ENCODE measurements around the gene EPHB6.

DNA sequence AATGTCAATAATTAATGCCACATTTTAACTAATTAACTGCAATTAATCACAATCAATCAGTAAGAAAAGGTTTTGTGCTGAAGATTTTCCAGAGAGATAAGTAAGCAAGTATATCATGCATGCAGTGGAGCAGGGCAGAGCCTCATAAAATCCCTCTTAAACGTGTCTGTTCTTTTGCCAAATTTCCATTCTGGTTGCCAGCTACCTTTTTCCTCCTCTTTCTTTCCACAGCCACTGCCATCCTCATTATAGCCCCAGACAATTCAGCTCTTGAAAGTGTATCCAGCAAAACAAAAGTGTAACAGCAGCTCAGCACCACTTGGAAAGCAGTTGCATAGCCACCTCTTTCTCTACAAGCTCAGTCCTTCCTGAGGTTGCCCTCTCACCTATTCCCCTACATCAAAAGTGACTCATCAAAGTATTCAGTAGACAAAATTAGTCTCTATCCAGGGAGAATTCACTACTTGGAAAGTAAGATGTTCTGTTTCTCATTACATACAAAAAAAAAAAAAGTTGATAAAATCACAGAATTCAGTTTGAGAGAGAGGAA lies 26.9 kb upstream of the EPHB6 start:
- TF ChIP-seq, protein P1, sequence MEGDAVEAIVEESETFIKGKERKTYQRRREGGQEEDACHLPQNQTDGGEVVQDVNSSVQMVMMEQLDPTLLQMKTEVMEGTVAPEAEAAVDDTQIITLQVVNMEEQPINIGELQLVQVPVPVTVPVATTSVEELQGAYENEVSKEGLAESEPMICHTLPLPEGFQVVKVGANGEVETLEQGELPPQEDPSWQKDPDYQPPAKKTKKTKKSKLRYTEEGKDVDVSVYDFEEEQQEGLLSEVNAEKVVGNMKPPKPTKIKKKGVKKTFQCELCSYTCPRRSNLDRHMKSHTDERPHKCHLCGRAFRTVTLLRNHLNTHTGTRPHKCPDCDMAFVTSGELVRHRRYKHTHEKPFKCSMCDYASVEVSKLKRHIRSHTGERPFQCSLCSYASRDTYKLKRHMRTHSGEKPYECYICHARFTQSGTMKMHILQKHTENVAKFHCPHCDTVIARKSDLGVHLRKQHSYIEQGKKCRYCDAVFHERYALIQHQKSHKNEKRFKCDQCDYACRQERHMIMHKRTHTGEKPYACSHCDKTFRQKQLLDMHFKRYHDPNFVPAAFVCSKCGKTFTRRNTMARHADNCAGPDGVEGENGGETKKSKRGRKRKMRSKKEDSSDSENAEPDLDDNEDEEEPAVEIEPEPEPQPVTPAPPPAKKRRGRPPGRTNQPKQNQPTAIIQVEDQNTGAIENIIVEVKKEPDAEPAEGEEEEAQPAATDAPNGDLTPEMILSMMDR (IDR thresholded peaks at IDR 0.05; ENCODE audit: low read depth, low read length, poor library complexity, severe bottlenecking) = no peak
- no peak for TF ChIP-seq EZH2phosphoT487 (IDR thresholded peaks at IDR 0.05; ENCODE audit: borderline replicate concordance, low read length)

All from DOHH2 (cell line).